Ecto neural progenitor cell (in vitro differentiated cells): ENCODE measurements around the gene MYT1.

ENCODE experiments used
- DNase-seq: peaks from one replicate; pipeline ENCODE4 v3.0.0-alpha.2; 2018; ENCODE audit warnings: low spot score

MYT1 gene

GRCh38 chr20:64247970-64248841, 84.0 kb downstream of the MYT1 start:
- DNase-seq: peak; percentile 41

GRCh38 chr20:64250027-64250426, 85.8 kb downstream of the MYT1 start:
- no peak for DNase-seq

GRCh38 chr20:64253000-64253383, 88.7 kb downstream of the MYT1 start:
- no peak for DNase-seq

- DNase-seq: no peak
Observed at GRCh38 chr20:64253443-64253842, 89.2 kb downstream of the MYT1 start.

GRCh38 chr20:64254156-64254555, 89.9 kb downstream of the MYT1 start:
- DNase-seq: no peak

GRCh38 chr20:64254571-64255360, 90.5 kb downstream of the MYT1 start:
- DNase-seq: peak; percentile 45

GRCh38 chr20:64255361-64256281, 91.4 kb downstream of the MYT1 start, which contains the start of gene PCMTD2:
Gene PCMTD2, plus strand, starts transcription at chr20:64255748. Its CDS starts 4,218 bp downstream, at chr20:64259966.
- peak; percentile 92 for DNase-seq

GRCh38 chr20:64256282-64256935, 92.2 kb downstream of the MYT1 start:
- no peak for DNase-seq

- no peak for DNase-seq
Observed at GRCh38 chr20:64257107-64257757, 93.0 kb downstream of the MYT1 start.

GRCh38 chr20:64258071-64258823, 94.0 kb downstream of the MYT1 start:
- no peak for DNase-seq

- DNase-seq: no peak
Observed at GRCh38 chr20:64260239-64260638, 96.0 kb downstream of the MYT1 start.

- DNase-seq: no peak
Observed at GRCh38 chr20:64261138-64261537, 96.9 kb downstream of the MYT1 start.

GRCh38 chr20:64264091-64264490, 99.8 kb downstream of the MYT1 start:
- no peak for DNase-seq

GRCh38 chr20:64265201-64265600, 100.9 kb downstream of the MYT1 start:
- no peak for DNase-seq

- DNase-seq: no peak
Observed at GRCh38 chr20:64266988-64267387, 102.7 kb downstream of the MYT1 start.

GRCh38 chr20:64268174-64268573, 103.9 kb downstream of the MYT1 start:
- no peak for DNase-seq

- no peak for DNase-seq
Observed at GRCh38 chr20:64269604-64270411, 105.6 kb downstream of the MYT1 start.

GRCh38 chr20:64271636-64272035, 107.4 kb downstream of the MYT1 start:
- no peak for DNase-seq

- DNase-seq: no peak
Observed at GRCh38 chr20:64273109-64273508, 108.9 kb downstream of the MYT1 start.
